GM12878 (cell line): Measurements from ENCODE around the gene ZNF423. TPM values are rescaled to one million over a fixed set of nuclear protein-coding genes. Genes with fewer than 3 reads are reported as not detected.

Source experiments
- ATAC-seq: fragments of 200-7000 bp; cut with Tn5 transposase; 3 replicates; pipeline ENCODE4 v1.9.1; 2020; ENCODE audit warnings: mild to moderate bottlenecking, moderate library complexity
- BruUV-seq: library from RNA; stranded (reverse); fragments of 400-500 nt; replicated peaks from 2 replicates; lab custom pipeline; 2021; lab: Mats Ljungman, UMichigan
- CTCF ChIA-PET: fragments of 300-600 bp; sonication (Branson Sonifier 250); formaldehyde crosslinking; extraction: SDS; loops from one replicate; lab custom pipeline; 2021; ENCODE audit warnings: inconsistent platforms; lab: Yijun Ruan, JAX
- POLR2A ChIA-PET: fragments of 350-600 bp; formaldehyde crosslinking; extraction: SDS; loops from one replicate; lab custom pipeline; 2021; ENCODE audit warnings: inconsistent platforms; lab: Charles Lee
- RAD21 ChIA-PET: fragments of 300-600 bp; sonication (Branson Sonifier 250); formaldehyde crosslinking; loops from one replicate; lab custom pipeline; 2023; ENCODE audit warnings: antibody characterized with exemption; ENCODE audit not compliant: unreplicated experiment; lab: Charles Lee
- SMC1A ChIA-PET: fragments of 300-600 bp; sonication (Branson Sonifier 250); formaldehyde crosslinking; loops from one replicate; lab custom pipeline; 2023; ENCODE audit not compliant: unreplicated experiment, uncharacterized antibody; lab: Charles Lee
- DNase-seq: peaks from one replicate; pipeline ENCODE4 v3.0.0-alpha.2; 2011; ENCODE audit warnings: low read depth, low spot score
- FAIRE-seq: peaks from 3 replicates; lab custom pipeline; 2011; peaks lifted over from hg19 to GRCh38; lab: Jason Lieb, UNC
- H2AFZ ChIP-seq: 2 replicates; pipeline ENCODE4 v1.6.0; 2011; ENCODE audit warnings: low read depth, low read length, control low read depth; ENCODE audit not compliant: control insufficient read depth
- H3K27ac ChIP-seq: 2 replicates; pipeline ENCODE4 v1.5.1; 2011; ENCODE audit warnings: control low read depth; ENCODE audit not compliant: control insufficient read depth, insufficient read depth
- H3K27me3 ChIP-seq, 2 experiments: replicated peaks in 1 of 2; 2 replicates each; pipeline versions ENCODE4 v1.6.0 to v1.6.1; 2011; ENCODE audit warnings: low read length in 1 of 2; ENCODE audit not compliant: control insufficient read depth in 2 of 2, insufficient read depth in 2 of 2
- H3K36me3 ChIP-seq, 2 experiments: 2 replicates each; pipeline ENCODE4 v1.5.1; 2011; ENCODE audit warnings: low read length in 1 of 2; ENCODE audit not compliant: control insufficient read depth in 2 of 2, insufficient read depth in 2 of 2
- H3K4me1 ChIP-seq: 2 replicates; pipeline ENCODE4 v1.6.1; 2011; ENCODE audit warnings: mild to moderate bottlenecking, low read length, moderate library complexity, mixed read lengths; ENCODE audit not compliant: control insufficient read depth, insufficient read depth
- H3K4me2 ChIP-seq: 2 replicates; pipeline ENCODE4 v1.6.0; 2011; ENCODE audit warnings: control low read depth; ENCODE audit not compliant: control insufficient read depth, insufficient read depth
- H3K4me3 ChIP-seq: fragments of 200-600 bp; sonication (generic); 2 replicates; pipeline ENCODE4 v1.5.1; 2016
- H3K79me2 ChIP-seq: 2 replicates; pipeline ENCODE4 v1.6.0; 2011; ENCODE audit warnings: low read length; ENCODE audit not compliant: control insufficient read depth, insufficient read depth
- H3K9ac ChIP-seq: 2 replicates; pipeline ENCODE4 v1.8.0; 2011; ENCODE audit warnings: low read length, control low read depth, mixed read lengths; ENCODE audit not compliant: control insufficient read depth, insufficient read depth
- H3K9me3 ChIP-seq: replicated peaks from 3 replicates; pipeline ENCODE4 v1.5.1; 2011; ENCODE audit warnings: mild to moderate bottlenecking, low read length; ENCODE audit not compliant: control insufficient read depth, insufficient read depth
- H4K20me1 ChIP-seq: 2 replicates; pipeline ENCODE4 v1.6.0; 2011; ENCODE audit not compliant: control insufficient read depth, insufficient read depth
- ASH2L ChIP-seq: fragments of 300-600, 200-600 bp; sonication (generic); IDR thresholded peaks from 2 replicates; pipeline ENCODE4 v1.6.1; 2017; ENCODE audit warnings: low read depth, mild to moderate bottlenecking, borderline replicate concordance
- ATF7 ChIP-seq: fragments of 450-650 bp; IDR thresholded peaks from 2 replicates; pipeline ENCODE4 v1.6.1; 2016; ENCODE audit warnings: low read depth, mild to moderate bottlenecking
- CBX3 ChIP-seq: fragments of 200-600 bp; sonication (generic); IDR thresholded peaks from 2 replicates; pipeline ENCODE4 v1.6.1; 2016; ENCODE audit warnings: low read depth, borderline replicate concordance
- HCFC1 ChIP-seq: fragments of 150-350 bp; IDR thresholded peaks from 2 replicates; pipeline ENCODE4 v1.6.1; 2014; ENCODE audit warnings: low read length
- JUND ChIP-seq: IDR thresholded peaks from 2 replicates; pipeline ENCODE4 v1.6.1; 2012; ENCODE audit warnings: low read depth, mild to moderate bottlenecking, low read length, improper control_type of control experiment, moderate library complexity
- RB1 ChIP-seq: fragments of 450-650 bp; formaldehyde crosslinking; IDR thresholded peaks from 2 replicates; pipeline ENCODE4 v1.6.1; 2017; ENCODE audit warnings: mild to moderate bottlenecking, borderline replicate concordance
- TCF12 ChIP-seq: IDR thresholded peaks from 2 replicates; pipeline ENCODE4 v1.6.1; 2011; ENCODE audit warnings: low read depth, mild to moderate bottlenecking, low read length
- ZBED1 ChIP-seq: IDR thresholded peaks from 2 replicates; pipeline ENCODE4 v1.6.1; 2016; ENCODE audit warnings: borderline replicate concordance
- ZNF622 ChIP-seq: fragments of 450-650 bp; IDR thresholded peaks from 2 replicates; pipeline ENCODE4 v1.6.1; 2017; ENCODE audit warnings: mild to moderate bottlenecking, inconsistent platforms
- whole genome bisulfite sequencing: methylation state at CpG from one replicate; pipeline ENCODE4 v1.1.6; 2016; ENCODE audit warnings: low lambda C conversion rate; ENCODE audit not compliant: insufficient replicate concordance, insufficient coverage; ENCODE audit errors: missing lambda C conversion rate; 5-methylcytosine and 5-hydroxymethylcytosine counted together
- in situ Hi-C: fragments of 300-500 bp; cut with MboI; formaldehyde crosslinking; loops from 9 replicates; pipeline ENCODE4 v1.14.3; 2018; ENCODE audit warnings: mixed read lengths
- intact Hi-C: fragments of 100-400 bp; cut with micrococcal nuclease; formaldehyde crosslinking; loops from one replicate; pipeline ENCODE4 v1.14.2; 2022; ENCODE audit not compliant: unreplicated experiment
- polyA plus RNA-seq, 11 experiments: library from polyadenylated mRNA; depleted of rRNA in 4 of 11; unstranded in 6 of 11; stranded (reverse) in 5 of 11; fragments of >200 nt; fragmentation: Nextera tagmentation in 4 of 11; fragmentation: Illumina TruSeq in 1 of 11; extraction: Ambion mirVana in 4 of 11; extraction: Trizol in 1 of 11; gene quantifications; 1 replicate in 1 of 11; 2 replicates in 10 of 11; pipeline versions ENCODE4 v1.2.1 to v1.2.3, GENCODE V29; 2011 to 2016; ENCODE audit warnings: inconsistent platforms in 2 of 11, missing spikeins in 2 of 11, low read depth in 1 of 11
- total RNA-seq, 4 experiments: library from RNA; depleted of rRNA in 3 of 4; stranded (reverse); fragments of >200 nt in 3 of 4; fragmentation: Illumina TruSeq in 1 of 4; extraction: Trizol in 1 of 4; gene quantifications; 2 replicates each; pipeline versions ENCODE4 v1.2.1 to v1.2.3, GENCODE V29; 2013 to 2021
- TF ChIP-seq, protein P1 (sequence below): fragments of 450-650 bp; formaldehyde crosslinking; IDR thresholded peaks from 2 replicates; pipeline ENCODE4 v1.4.0; 2020; ENCODE audit warnings: mild to moderate bottlenecking, moderate library complexity

The ZNF423 gene
- total and polyA plus RNA-seq, 10 of the 15 experiments (the other 5 are each of a cell fraction or from before 2014, with no cell fraction given) = 0.03 to 0.64 (median 0.10) TPM

DNA sequence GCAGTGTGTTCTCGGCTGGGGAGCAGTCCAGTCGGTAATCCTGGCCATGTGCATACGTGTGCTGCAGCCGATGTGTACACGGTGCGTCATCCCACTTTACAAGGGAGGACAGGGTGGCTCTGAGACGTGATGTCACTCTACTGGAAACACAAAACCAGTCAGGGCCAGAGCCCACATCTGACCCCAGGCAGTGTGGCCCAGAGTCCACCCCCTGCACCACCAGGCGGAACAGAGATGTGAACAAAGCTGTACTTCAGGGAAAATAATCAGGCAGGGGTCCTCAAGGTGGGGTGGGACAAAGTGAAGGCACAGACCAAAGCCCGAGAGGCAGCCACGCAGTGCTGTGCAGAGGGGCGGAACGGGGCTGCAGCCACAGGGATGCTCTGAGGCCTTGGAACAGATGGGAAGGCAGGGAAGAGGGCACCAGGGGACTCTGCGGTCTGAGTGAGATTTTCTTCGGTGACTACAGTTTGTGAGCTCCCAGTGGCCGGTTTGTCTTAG is 181.5 kb downstream of the ZNF423 start:
- SMC1A ChIA-PET = no interaction called here
- Histone ChIP-seq H3K27me3 (no peaks in the 10 kb centered on the region; a peak in 1 of 4 replicates), H3K4me2 (no peak overlapping the region), H3K79me2 (no peaks in the 10 kb centered on the region), H3K9me3 (no peaks in the 10 kb centered on the region), H3K36me3 (no peaks in the 10 kb centered on the region), H3K4me1 (no peaks in the 10 kb centered on the region), H3K27ac (no peak overlapping the region), H2AFZ (no peak overlapping the region), H3K9ac (no peak overlapping the region), H3K4me3 (no peak overlapping the region), H4K20me1 (no peaks in the 10 kb centered on the region)
- TF ChIP-seq TCF12 (no peak), ZNF622 (no peak), ATF7 (no peak), ASH2L (no peak), CBX3 (no peak), JUND (no peak), ZBED1 (no peak), HCFC1 (no peak), RB1 (no peak)
- TF ChIP-seq, protein P1, sequence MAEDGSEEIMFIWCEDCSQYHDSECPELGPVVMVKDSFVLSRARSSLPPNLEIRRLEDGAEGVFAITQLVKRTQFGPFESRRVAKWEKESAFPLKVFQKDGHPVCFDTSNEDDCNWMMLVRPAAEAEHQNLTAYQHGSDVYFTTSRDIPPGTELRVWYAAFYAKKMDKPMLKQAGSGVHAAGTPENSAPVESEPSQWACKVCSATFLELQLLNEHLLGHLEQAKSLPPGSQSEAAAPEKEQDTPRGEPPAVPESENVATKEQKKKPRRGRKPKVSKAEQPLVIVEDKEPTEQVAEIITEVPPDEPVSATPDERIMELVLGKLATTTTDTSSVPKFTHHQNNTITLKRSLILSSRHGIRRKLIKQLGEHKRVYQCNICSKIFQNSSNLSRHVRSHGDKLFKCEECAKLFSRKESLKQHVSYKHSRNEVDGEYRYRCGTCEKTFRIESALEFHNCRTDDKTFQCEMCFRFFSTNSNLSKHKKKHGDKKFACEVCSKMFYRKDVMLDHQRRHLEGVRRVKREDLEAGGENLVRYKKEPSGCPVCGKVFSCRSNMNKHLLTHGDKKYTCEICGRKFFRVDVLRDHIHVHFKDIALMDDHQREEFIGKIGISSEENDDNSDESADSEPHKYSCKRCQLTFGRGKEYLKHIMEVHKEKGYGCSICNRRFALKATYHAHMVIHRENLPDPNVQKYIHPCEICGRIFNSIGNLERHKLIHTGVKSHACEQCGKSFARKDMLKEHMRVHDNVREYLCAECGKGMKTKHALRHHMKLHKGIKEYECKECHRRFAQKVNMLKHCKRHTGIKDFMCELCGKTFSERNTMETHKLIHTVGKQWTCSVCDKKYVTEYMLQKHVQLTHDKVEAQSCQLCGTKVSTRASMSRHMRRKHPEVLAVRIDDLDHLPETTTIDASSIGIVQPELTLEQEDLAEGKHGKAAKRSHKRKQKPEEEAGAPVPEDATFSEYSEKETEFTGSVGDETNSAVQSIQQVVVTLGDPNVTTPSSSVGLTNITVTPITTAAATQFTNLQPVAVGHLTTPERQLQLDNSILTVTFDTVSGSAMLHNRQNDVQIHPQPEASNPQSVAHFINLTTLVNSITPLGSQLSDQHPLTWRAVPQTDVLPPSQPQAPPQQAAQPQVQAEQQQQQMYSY (CRISPR knock-in tag) = no peak
- RAD21 ChIA-PET = no interaction called here
- POLR2A ChIA-PET = no interaction called here
- in situ Hi-C loops = no loop called here
- CTCF ChIA-PET = no interaction called here
- ATAC-seq (no peak), DNase-seq (no peak), FAIRE-seq (no peak)
- BruUV-seq = no TSS peak
- intact Hi-C loops = no loop called here
- 50% methylated on average over 15 of the region's 15 CpGs for WGBS
